ENCODE results near the gene KSR2. TPM values are rescaled to one million over a fixed set of nuclear protein-coding genes. Genes with fewer than 3 reads are reported as not detected.

The KSR2 gene
- total and polyA plus RNA-seq, 7 donors = under 0.01 to 0.04 (median 0.02) TPM; not detected in 2

DNA sequence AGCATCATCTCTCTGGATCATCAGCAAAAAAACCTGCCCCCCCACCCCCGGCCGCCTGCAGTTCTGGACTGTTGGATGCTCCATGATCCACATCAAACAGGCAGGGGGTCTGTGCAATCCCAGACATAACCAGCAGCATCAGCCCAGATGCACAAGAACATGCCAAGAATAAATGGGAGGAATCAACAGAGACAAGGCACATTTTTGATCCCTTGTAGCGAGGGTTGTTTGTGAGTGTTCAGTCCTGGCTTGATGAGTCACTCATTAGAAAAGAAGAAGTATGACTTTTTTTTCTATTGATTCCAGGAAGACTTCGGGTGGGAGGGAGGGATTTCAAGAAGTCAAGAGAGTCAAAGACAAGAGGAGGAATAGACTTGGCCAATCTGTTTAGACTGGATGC lies 244.2 kb downstream of the KSR2 start:
- Histone ChIP-seq H3K9me3 (no peaks in the 10 kb centered on the region), H3K36me3 (ENCODE audit: insufficient read depth in 1 of 2, low read depth in 1 of 2) (no peaks in the 10 kb centered on the region), H3K27ac (no peak overlapping the region), H3K4me3 (no peak overlapping the region), H3K27me3 (ENCODE audit: insufficient read depth in 3 of 3, low read length in 2 of 3) (peaks cover 0 to 2% (median 0%) of the 10 kb centered on the region in 3 donors), H3K4me1 (no peaks in the 10 kb centered on the region)
- intact Hi-C loops (cut with DNase I) = no loop called here
- 57 to 77% (median 64%) methylated on average over 3 to 4 of the region's 4 CpGs for WGBS, 3 donors
- DNase-seq (no peak), ATAC-seq (no peak)
- TF ChIP-seq CTCF (IDR thresholded peaks at IDR 0.05) = no peak

DNA sequence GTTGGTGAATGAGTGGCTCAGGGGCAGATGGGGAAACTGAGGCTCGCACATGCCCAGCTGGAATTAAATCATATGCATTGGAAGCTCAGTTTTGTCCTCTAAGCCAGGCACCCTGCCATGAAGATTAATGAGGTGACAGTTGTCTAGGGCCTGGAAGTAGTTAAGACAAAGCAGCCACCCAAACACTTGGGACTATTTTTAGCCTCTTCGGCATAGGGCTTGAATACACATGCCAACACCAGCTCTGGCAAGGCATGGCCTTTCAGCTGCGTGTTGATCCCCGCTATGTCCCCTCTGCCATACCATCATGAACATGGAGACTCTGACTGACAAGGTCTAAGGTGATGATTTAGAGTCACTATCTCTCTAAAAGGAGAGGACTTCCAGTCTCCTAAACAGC lies 250.2 kb downstream of the KSR2 start:
- Histone ChIP-seq H3K9me3 (no peaks in the 10 kb centered on the region), H3K36me3 (ENCODE audit: insufficient read depth in 1 of 2, low read depth in 1 of 2) (no peaks in the 10 kb centered on the region), H3K27ac (no peak overlapping the region), H3K4me3 (no peak overlapping the region), H3K4me1 (no peaks in the 10 kb centered on the region), H3K27me3 (ENCODE audit: insufficient read depth in 3 of 3, low read length in 2 of 3) (no peaks in the 10 kb centered on the region)
- WGBS, 3 donors = 24 to 45% (median 31%) methylated on average over 4 of the region's 4 CpGs
- ATAC-seq (peak; percentile 27 to 90 (median 82)), DNase-seq (no peak)
- intact Hi-C loops (cut with DNase I) = no loop called here
- TF ChIP-seq CTCF (IDR thresholded peaks at IDR 0.05) = no peak

- WGBS, 3 donors = 36 to 42% (median 40%) methylated on average over 1 of the region's 1 CpG
- DNase-seq (no peak), ATAC-seq (no peak)
- intact Hi-C loops (cut with DNase I) = no loop called here
- TF ChIP-seq CTCF (IDR thresholded peaks at IDR 0.05) = no peak
- H3K27ac ChIP-seq = no peak overlapping the region
- no peaks in the 10 kb centered on the region for H3K36me3 ChIP-seq (ENCODE audit: insufficient read depth in 1 of 2, low read depth in 1 of 2)
- H3K4me1 ChIP-seq = no peaks in the 10 kb centered on the region
- H3K27me3 ChIP-seq (ENCODE audit: insufficient read depth in 3 of 3, low read length in 2 of 3) = no peaks in the 10 kb centered on the region
- H3K9me3 ChIP-seq = no peaks in the 10 kb centered on the region
- no peak overlapping the region for H3K4me3 ChIP-seq
Measured at GRCh38 chr12:117718141-117718540, 250.6 kb downstream of the KSR2 start.

GRCh38 chr12:117714203-117714602 lies 254.6 kb downstream of the KSR2 start:
- ATAC-seq (no peak), DNase-seq (no peak)
- intact Hi-C loops (cut with DNase I) = no loop called here
- no peaks in the 10 kb centered on the region for H3K4me1 ChIP-seq
- H3K4me3 ChIP-seq = no peak overlapping the region
- 37 to 58% (median 44%) methylated on average over 4 of the region's 4 CpGs for WGBS, 3 donors
- TF ChIP-seq CTCF (IDR thresholded peaks at IDR 0.05) = no peak
- H3K9me3 ChIP-seq = no peaks in the 10 kb centered on the region
- no peaks in the 10 kb centered on the region for H3K36me3 ChIP-seq (ENCODE audit: insufficient read depth in 1 of 2, low read depth in 1 of 2)
- peaks cover 0 to 6% (median 0%) of the 10 kb centered on the region in 3 donors for H3K27me3 ChIP-seq (ENCODE audit: insufficient read depth in 3 of 3, low read length in 2 of 3)
- H3K27ac ChIP-seq = no peak overlapping the region

DNA sequence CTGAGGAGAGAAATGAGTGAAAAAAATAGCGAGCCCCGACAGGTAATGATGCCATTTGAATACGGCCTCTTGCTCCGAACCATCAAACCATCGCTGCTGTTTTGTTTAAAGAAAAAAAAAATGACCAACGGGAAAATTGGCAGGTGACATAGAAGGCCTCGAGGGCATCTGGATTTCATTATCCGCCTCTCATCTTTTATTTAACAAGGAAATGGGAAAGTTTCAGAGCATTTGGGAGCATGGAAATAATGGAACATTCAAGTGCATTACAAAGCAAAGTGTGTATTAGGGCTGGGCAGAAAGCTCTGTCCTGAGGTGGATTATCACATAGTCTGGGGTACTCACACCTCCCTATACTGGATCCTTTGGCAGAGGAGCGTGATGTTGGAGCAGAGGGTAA lies 258.7 kb downstream of the KSR2 start:
- no peak for DNase-seq
- intact Hi-C loops (cut with DNase I) = no loop called here
- no peak for ATAC-seq
- Histone ChIP-seq H3K27me3 (ENCODE audit: insufficient read depth in 3 of 3, low read length in 2 of 3) (peaks cover 0 to 6% (median 0%) of the 10 kb centered on the region in 3 donors), H3K27ac (no peak overlapping the region), H3K9me3 (no peaks in the 10 kb centered on the region), H3K36me3 (ENCODE audit: insufficient read depth in 1 of 2, low read depth in 1 of 2) (no peaks in the 10 kb centered on the region), H3K4me3 (no peak overlapping the region), H3K4me1 (no peaks in the 10 kb centered on the region)
- WGBS, 3 donors = 76 to 77% (median 77%) methylated on average over 9 of the region's 9 CpGs
- no peak for TF ChIP-seq CTCF (IDR thresholded peaks at IDR 0.05)

All from psoas muscle (tissue), 8 donors.